Measurements from ENCODE around the gene TLL2.

TLL2 gene

GRCh38 chr10:96321822-96322221 is 191.9 kb downstream of the TLL2 start:
- Mint-ChIP-seq H3K27me3 (peaks cover 0 to 11% of the 10 kb centered on the region in 2 donors), H3K4me3 (no peak overlapping the region), H3K27ac (no peak overlapping the region), H3K4me1 (peaks cover 0 to 4% of the 10 kb centered on the region in 2 donors), H3K9me3 (no peaks in the 10 kb centered on the region), H3K36me3 (no peaks in the 10 kb centered on the region)
- ATAC-seq (replicated peaks) (peak; percentile 16 to 38), DNase-seq (no peak)

GRCh38 chr10:96319754-96320474 is 193.8 kb downstream of the TLL2 start:
- ATAC-seq (replicated peaks) (no peak), DNase-seq (no peak)
- no peaks in the 10 kb centered on the region for H3K36me3 Mint-ChIP-seq
- H3K4me3 Mint-ChIP-seq, result no peak overlapping the region
- H3K27ac Mint-ChIP-seq, result no peak overlapping the region
- peaks cover 0 to 14% of the 10 kb centered on the region in 2 donors for H3K27me3 Mint-ChIP-seq
- peaks cover 0 to 5% of the 10 kb centered on the region in 2 donors for H3K4me1 Mint-ChIP-seq
- no peaks in the 10 kb centered on the region for H3K9me3 Mint-ChIP-seq

DNA sequence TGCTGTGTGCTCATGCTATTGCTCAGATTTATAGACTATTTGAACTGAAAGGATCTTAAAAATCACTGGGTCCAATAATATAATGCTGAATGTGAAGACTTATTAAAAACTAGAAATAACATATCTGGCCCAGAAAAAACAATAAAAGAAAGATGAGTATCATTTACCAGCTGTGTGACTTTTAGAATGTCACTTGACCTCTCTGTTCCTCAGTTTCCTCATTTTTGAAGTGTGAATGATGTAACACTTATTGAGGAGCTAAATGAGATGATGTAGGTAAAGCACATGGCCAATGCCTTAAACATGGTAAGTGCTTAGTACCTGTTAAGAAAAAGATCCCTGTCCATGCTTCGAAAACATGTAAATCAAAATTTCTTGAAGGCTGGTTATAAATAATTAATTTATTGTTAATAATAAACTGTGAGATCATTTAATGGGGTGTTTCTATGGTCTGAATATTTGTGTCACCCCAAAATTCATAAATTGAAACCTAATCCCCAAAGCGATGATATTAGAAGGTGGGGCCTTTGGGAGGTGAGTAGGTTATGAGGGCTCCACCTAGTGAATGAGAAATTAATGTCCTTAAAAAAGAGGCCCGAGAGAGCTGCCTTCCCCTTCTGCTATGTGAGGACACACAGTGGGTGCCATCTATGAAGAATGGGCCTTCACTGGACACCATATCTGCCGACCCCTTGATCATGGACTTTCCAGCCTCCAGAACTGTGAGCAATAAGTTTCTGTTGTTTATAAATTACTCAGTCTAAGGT is 196.5 kb downstream of the TLL2 start:
- ATAC-seq (replicated peaks) (no peak), DNase-seq (no peak)
- no peak overlapping the region for H3K27ac Mint-ChIP-seq
- peaks cover 0 to 13% of the 10 kb centered on the region in 2 donors for H3K27me3 Mint-ChIP-seq
- H3K4me1 Mint-ChIP-seq, result peaks cover 0 to 9% of the 10 kb centered on the region in 2 donors
- H3K36me3 Mint-ChIP-seq, result no peaks in the 10 kb centered on the region
- no peaks in the 10 kb centered on the region for H3K9me3 Mint-ChIP-seq
- no peak overlapping the region for H3K4me3 Mint-ChIP-seq
